K562 (cell line): ENCODE data around the gene CACNA2D3. TPM values are rescaled to one million over a fixed set of nuclear protein-coding genes. Genes with fewer than 3 reads are reported as not detected.

ENCODE experiments used
- ATAC-seq: fragments of 200-7000 bp; cut with Tn5 transposase; 3 replicates; pipeline ENCODE4 v1.9.1; 2020; ENCODE audit warnings: moderate library complexity
- BruUV-seq: library from RNA; stranded (reverse); fragments of 400-500 nt; replicated peaks from 2 replicates; lab custom pipeline; 2021; lab: Mats Ljungman, UMichigan
- CTCF ChIA-PET: fragments of 300-600 bp; formaldehyde crosslinking; extraction: SDS; loops from one replicate; lab custom pipeline; 2021; ENCODE audit warnings: low intra/inter-chr PET ratio; lab: Yijun Ruan, JAX
- POLR2A ChIA-PET: fragments of 300-600, 350-650 bp; sonication (Branson Sonifier 250); formaldehyde crosslinking; extraction: SDS; loops from one replicate; lab custom pipeline; 2021; ENCODE audit warnings: antibody characterized with exemption, inconsistent platforms; lab: Yijun Ruan, JAX
- DNase-seq, 4 experiments: peaks; one replicate each; pipeline versions ENCODE4 v3.0.0 to v3.0.0-alpha.2; 2011 to 2018; ENCODE audit warnings: low spot score in 3 of 4, mixed read lengths in 3 of 4; ENCODE audit errors: extremely low read depth in 1 of 4
- FAIRE-seq: peaks from 2 replicates; lab custom pipeline; 2011; peaks lifted over from hg19 to GRCh38; lab: Jason Lieb, UNC
- H2AFZ ChIP-seq: 2 replicates; pipeline ENCODE4 v1.6.0; 2011; ENCODE audit warnings: low read depth, low read length, control low read depth, inconsistent platforms
- H3K27ac ChIP-seq: fragments of 200-600 bp; 3 replicates; pipeline ENCODE4 v1.8.0; 2011; ENCODE audit warnings: low read depth, mild to moderate bottlenecking, control low read depth, inconsistent platforms, low read length, moderate library complexity, mixed read lengths; ENCODE audit errors: extremely low read depth
- H3K27me3 ChIP-seq, 2 experiments: fragments of 300-600 bp in 1 of 2; 2 replicates in 1 of 2; 3 replicates in 1 of 2; pipeline versions ENCODE4 v1.6.0 to v1.8.0; 2011; ENCODE audit warnings: inconsistent platforms in 2 of 2, low read length in 2 of 2, mild to moderate bottlenecking in 1 of 2, mixed read lengths in 1 of 2, moderate library complexity in 1 of 2; ENCODE audit not compliant: control insufficient read depth in 2 of 2, insufficient read depth in 2 of 2
- H3K36me3 ChIP-seq: fragments of 300-600 bp; 3 replicates; pipeline ENCODE4 v1.8.0; 2011; ENCODE audit warnings: mild to moderate bottlenecking, low read length, inconsistent platforms; ENCODE audit not compliant: control insufficient read depth, insufficient read depth
- H3K4me1 ChIP-seq, 2 experiments: fragments of 200-600 bp in 1 of 2; replicated peaks in 1 of 2; 2 replicates in 1 of 2; 3 replicates in 1 of 2; pipeline versions ENCODE4 v1.5.1 to v1.8.0; 2011; ENCODE audit warnings: inconsistent platforms in 2 of 2, low read length in 2 of 2, mild to moderate bottlenecking in 1 of 2, mixed read lengths in 1 of 2, moderate library complexity in 1 of 2; ENCODE audit not compliant: control insufficient read depth in 2 of 2, insufficient read depth in 2 of 2
- H3K4me2 ChIP-seq: 2 replicates; pipeline ENCODE4 v1.6.1; 2011; ENCODE audit warnings: low read length, control low read depth, inconsistent platforms, mixed read lengths; ENCODE audit not compliant: insufficient read depth
- H3K4me3 ChIP-seq: fragments of 200-600 bp; sonication (generic), shearing (Covaris generic); 2 replicates; pipeline ENCODE4 v1.5.1; 2016; ENCODE audit warnings: control low read depth, inconsistent platforms
- H3K79me2 ChIP-seq: fragments of 200-600 bp; 3 replicates; pipeline ENCODE4 v1.8.0; 2011; ENCODE audit warnings: low read length, inconsistent platforms; ENCODE audit not compliant: control insufficient read depth, insufficient read depth
- H3K9ac ChIP-seq, 2 experiments: 2 replicates each; pipeline versions ENCODE4 v1.6.0 to v1.6.1; 2011; ENCODE audit warnings: low read depth in 2 of 2, low read length in 2 of 2, control low read depth in 1 of 2, inconsistent platforms in 1 of 2, mild to moderate bottlenecking in 1 of 2, mixed read lengths in 1 of 2; ENCODE audit not compliant: insufficient read depth in 1 of 2
- H3K9me1 ChIP-seq: one replicate; pipeline ENCODE4 v1.6.0; 2011; ENCODE audit warnings: inconsistent platforms, mild to moderate bottlenecking, low read length, moderate library complexity; ENCODE audit not compliant: control insufficient read depth, insufficient read depth
- H3K9me3 ChIP-seq: replicated peaks from 2 replicates; pipeline ENCODE4 v1.5.1; 2011; ENCODE audit warnings: low read depth, low read length, inconsistent platforms; ENCODE audit not compliant: control insufficient read depth, insufficient read depth
- H4K20me1 ChIP-seq: replicated peaks from 2 replicates; pipeline ENCODE4 v1.6.1; 2011; ENCODE audit warnings: low read length, inconsistent platforms, mixed read lengths; ENCODE audit not compliant: control insufficient read depth, insufficient read depth
- BMI1 ChIP-seq: fragments of 150-350 bp; IDR thresholded peaks from 2 replicates; pipeline ENCODE4 v1.6.1; 2014; ENCODE audit warnings: low read length
- CBFA2T2 ChIP-seq: fragments of 450-650 bp; conservative IDR thresholded peaks from 2 replicates; pipeline ENCODE4 v1.6.1; 2017; ENCODE audit warnings: mild to moderate bottlenecking
- CREB1 ChIP-seq, 2 experiments: sonication (generic) in 1 of 2; formaldehyde crosslinking in 1 of 2; IDR thresholded peaks; 2 replicates each; pipeline versions ENCODE4 v1.6.1 to v1.8.0; 2012 to 2022; ENCODE audit warnings: inconsistent platforms in 1 of 2, mild to moderate bottlenecking in 1 of 2, missing genetic modification reagents in 1 of 2, moderate library complexity in 1 of 2
- DEAF1 ChIP-seq: fragments of 450-650 bp; formaldehyde crosslinking; IDR thresholded peaks from 2 replicates; pipeline ENCODE4 v1.4.0; 2020; ENCODE audit warnings: mild to moderate bottlenecking, moderate library complexity
- ELF2 ChIP-seq: fragments of 250-450 bp; sonication (Bioruptor Pico); IDR thresholded peaks from 2 replicates; pipeline ENCODE4 v1.5.0; 2021; ENCODE audit warnings: mild to moderate bottlenecking
- GABPB1 ChIP-seq: sonication (generic); formaldehyde crosslinking; IDR thresholded peaks from 2 replicates; pipeline ENCODE4 v1.8.0; 2022; ENCODE audit warnings: mild to moderate bottlenecking, missing genetic modification reagents
- HSF4 ChIP-seq: fragments of 250-450 bp; sonication (Bioruptor Pico); IDR thresholded peaks from 2 replicates; pipeline ENCODE4 v2.1.2; 2022; ENCODE audit warnings: mild to moderate bottlenecking, moderate library complexity, borderline replicate concordance
- LARP7 ChIP-seq: fragments of 450-650 bp; IDR thresholded peaks from 2 replicates; pipeline ENCODE4 v1.6.1; 2016
- NFYB ChIP-seq: IDR thresholded peaks from 2 replicates; pipeline ENCODE4 v1.6.1; 2011; ENCODE audit warnings: mild to moderate bottlenecking, moderate library complexity; ENCODE audit not compliant: insufficient read length; ENCODE audit errors: extremely low read depth
- POLR2AphosphoS2 ChIP-seq: IDR thresholded peaks from 2 replicates; pipeline ENCODE4 v1.6.1; 2012; ENCODE audit warnings: low read length, improper control_type of control experiment
- SAFB ChIP-seq: fragments of 200-400 bp; formaldehyde crosslinking; IDR thresholded peaks from 2 replicates; pipeline ENCODE4 v1.6.1; 2017; ENCODE audit warnings: low read depth, low read length, borderline replicate concordance
- ZZZ3 ChIP-seq: fragments of 450-650 bp; IDR thresholded peaks from 2 replicates; pipeline ENCODE4 v1.6.1; 2016; ENCODE audit warnings: antibody characterized with exemption, mild to moderate bottlenecking, moderate library complexity
- WGBS: fragments of 100-300 bp; shearing (Covaris generic); methylation state at CpG from one replicate; pipeline ENCODE4 v1.1.6; 2016; ENCODE audit warnings: low coverage, mixed read lengths; ENCODE audit not compliant: insufficient coverage; ENCODE audit errors: missing lambda C conversion rate; 5-methylcytosine and 5-hydroxymethylcytosine counted together
- in situ Hi-C: fragments of 300-500 bp; cut with MboI; formaldehyde crosslinking; loops from 4 replicates; pipeline ENCODE4 v1.15.0; 2018; ENCODE audit warnings: inconsistent platforms, mixed read lengths
- intact Hi-C: fragments of 100-400 bp; cut with micrococcal nuclease; formaldehyde crosslinking; loops from 2 replicates; pipeline ENCODE4 v1.14.2; 2022
- polyA plus RNA-seq, 8 experiments: library from polyadenylated mRNA; depleted of rRNA in 4 of 8; stranded (reverse) in 5 of 8; unstranded in 3 of 8; fragments of >200 nt; fragmentation: Nextera tagmentation in 2 of 8; fragmentation: Illumina TruSeq in 1 of 8; extraction: Ambion mirVana in 2 of 8; extraction: Trizol in 1 of 8; gene quantifications; 2 replicates each; pipeline versions ENCODE4 v1.2.1 to v1.2.3, GENCODE V29; 2011 to 2014; ENCODE audit warnings: inconsistent platforms in 1 of 8, missing spikeins in 1 of 8
- total RNA-seq, 7 experiments: library from RNA; depleted of rRNA in 6 of 7; stranded (reverse); fragments of >200 nt in 6 of 7; fragmentation: Illumina TruSeq in 2 of 7; extraction: Trizol in 2 of 7; gene quantifications; 2 replicates each; pipeline versions ENCODE4 v1.2.1 to v1.2.3, GENCODE V29; 2011 to 2021; ENCODE audit warnings: low replicate concordance in 1 of 7
- TF ChIP-seq, protein P1 (sequence below): fragments of 450-650 bp; formaldehyde crosslinking; IDR thresholded peaks from 2 replicates; pipeline ENCODE4 v1.4.0; 2022; ENCODE audit warnings: missing genetic modification characterization

Gene CACNA2D3
- total and polyA plus RNA-seq, 9 of the 15 experiments (the other 6 are each of a cell fraction or from before 2014, with no cell fraction given) = 0.01 TPM; not detected in 8

DNA sequence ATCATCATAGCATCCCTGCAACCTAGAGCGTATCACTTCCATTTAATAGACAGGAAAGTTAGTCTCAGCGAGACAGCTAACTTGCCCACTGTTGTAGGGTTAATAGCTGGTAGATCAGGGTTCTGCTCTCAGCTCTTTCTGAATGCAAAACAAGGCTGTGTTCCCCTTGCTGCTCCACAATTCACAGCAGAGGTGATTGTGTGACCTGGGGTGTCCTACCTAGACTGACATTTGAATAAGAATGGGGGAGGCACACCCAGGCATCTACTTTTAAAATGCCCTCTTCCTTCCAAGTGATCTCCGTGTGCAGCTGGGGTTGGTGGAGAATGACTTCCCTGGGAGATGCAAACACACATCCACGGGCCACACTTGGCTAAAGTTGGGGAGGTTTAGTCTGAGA, 43.0 kb upstream of the CACNA2D3 start (continued):
- TF ChIP-seq GABPB1 (CRISPR knock-in tag) = no peak
- TF ChIP-seq, protein P1, sequence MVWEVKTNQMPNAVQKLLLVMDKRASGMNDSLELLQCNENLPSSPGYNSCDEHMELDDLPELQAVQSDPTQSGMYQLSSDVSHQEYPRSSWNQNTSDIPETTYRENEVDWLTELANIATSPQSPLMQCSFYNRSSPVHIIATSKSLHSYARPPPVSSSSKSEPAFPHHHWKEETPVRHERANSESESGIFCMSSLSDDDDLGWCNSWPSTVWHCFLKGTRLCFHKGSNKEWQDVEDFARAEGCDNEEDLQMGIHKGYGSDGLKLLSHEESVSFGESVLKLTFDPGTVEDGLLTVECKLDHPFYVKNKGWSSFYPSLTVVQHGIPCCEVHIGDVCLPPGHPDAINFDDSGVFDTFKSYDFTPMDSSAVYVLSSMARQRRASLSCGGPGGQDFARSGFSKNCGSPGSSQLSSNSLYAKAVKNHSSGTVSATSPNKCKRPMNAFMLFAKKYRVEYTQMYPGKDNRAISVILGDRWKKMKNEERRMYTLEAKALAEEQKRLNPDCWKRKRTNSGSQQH (CRISPR knock-in tag) = no peak

- no peaks in the 10 kb centered on the region for H4K20me1 ChIP-seq
- no peak overlapping the region for H2AFZ ChIP-seq
- ChIA-PET CTCF (no interaction called here), POLR2A (interaction anchor here (0.7 to 0.9 kb wide), 2 partner anchors 13 to 141 kb away, joined by 3 read pairs; no protein-coding TSS in a partner anchor)
- no TSS peak for BruUV-seq
- 0% methylated on average over 5 of the region's 9 CpGs for WGBS
- ATAC-seq (no peak), DNase-seq (no peak), FAIRE-seq (no peak)
- no peak overlapping the region for H3K9ac ChIP-seq
- H3K4me3 ChIP-seq = no peak overlapping the region
- in situ Hi-C loops = no loop called here
- H3K36me3 ChIP-seq = no peaks in the 10 kb centered on the region
- no peak overlapping the region for H3K27ac ChIP-seq
- no peak overlapping the region for H3K4me2 ChIP-seq
- intact Hi-C loops = no loop called here
- H3K9me1 ChIP-seq = no peaks in the 10 kb centered on the region
- H3K27me3 ChIP-seq = 0 out of 5 replicates have a peak, but pooled peaks cover 0 to 6% of the 10 kb centered on the region in 2 experiments
- H3K4me1 ChIP-seq = no peaks in the 10 kb centered on the region
- no peaks in the 10 kb centered on the region for H3K79me2 ChIP-seq
- no peaks in the 10 kb centered on the region for H3K9me3 ChIP-seq
- TF ChIP-seq CBFA2T2 = no peak
- no peak for TF ChIP-seq ZZZ3
- no peak for TF ChIP-seq NFYB
- no peak for TF ChIP-seq HSF4
- no peak for TF ChIP-seq ELF2 (CRISPR knock-in tag)
- TF ChIP-seq CREB1 (IDR thresholded peaks at IDR 0.05) = no peak
- TF ChIP-seq CREB1 (CRISPR knock-in tag; IDR thresholded peaks at IDR 0.05) = no peak
- TF ChIP-seq BMI1 = no peak
- no peak for TF ChIP-seq DEAF1
- no peak for TF ChIP-seq POLR2AphosphoS2
- TF ChIP-seq SAFB = no peak
- TF ChIP-seq LARP7 = no peak
Observed at GRCh38 chr3:54079730-54080325, 42.5 kb upstream of the CACNA2D3 start.
